Naive thymus-derived CD4-positive, alpha-beta T cell (primary cell): ENCODE measurements around the gene B3GALT4. TPM values are rescaled to one million over a fixed set of nuclear protein-coding genes. Genes with fewer than 3 reads are reported as not detected.
"Not testable (repeated sequence)": the region's sequence is repeated elsewhere in the genome, so short reads cannot be mapped to it uniquely, and the experiment has no call there.

Source experiments
- ATAC-seq: fragments of 150-1000 bp; cut with Tn5 transposase; 2 replicates; pipeline ENCODE4 v1.10.0; 2021; ENCODE audit warnings: mild to moderate bottlenecking, moderate library complexity
- CTCF ChIA-PET: fragments of 350-600 bp; sonication (Branson Sonifier 250); formaldehyde crosslinking; loops from one replicate; lab custom pipeline; 2021; ENCODE audit warnings: antibody characterized with exemption; lab: Charles Lee
- POLR2A ChIA-PET: fragments of 350-600 bp; sonication (Branson Sonifier 250); formaldehyde crosslinking; loops from one replicate; lab custom pipeline; 2021; ENCODE audit warnings: antibody characterized with exemption, inconsistent platforms; lab: Charles Lee
- DNase-seq, 9 donors: peaks; one replicate each; pipeline versions ENCODE4 v3.0.0 to v3.0.0-alpha.2; 2020 to 2022; ENCODE audit warnings: mixed read lengths in 1 of 9
- H3K27ac ChIP-seq: one replicate; pipeline ENCODE4 v1.7.0; 2013; ENCODE audit warnings: mild to moderate bottlenecking, low read depth, low read length, moderate library complexity
- H3K27me3 ChIP-seq, 2 donors: one replicate each; pipeline ENCODE4 v1.7.0; 2013; ENCODE audit warnings: low read length in 2 of 2, mild to moderate bottlenecking in 2 of 2, moderate library complexity in 2 of 2; ENCODE audit not compliant: control insufficient read depth in 2 of 2, insufficient read depth in 2 of 2
- H3K36me3 ChIP-seq, 3 experiments: 1 replicate in 2 of 3; 2 replicates in 1 of 3; pipeline ENCODE4 v1.7.0; 2013; ENCODE audit warnings: low read length in 3 of 3, mild to moderate bottlenecking in 3 of 3, moderate library complexity in 1 of 3; ENCODE audit not compliant: insufficient read depth in 3 of 3, control insufficient read depth in 2 of 3
- H3K4me1 ChIP-seq, 2 donors: one replicate each; pipeline ENCODE4 v1.7.0; 2013; ENCODE audit warnings: low read length in 2 of 2, mild to moderate bottlenecking in 2 of 2, moderate library complexity in 1 of 2; ENCODE audit not compliant: control insufficient read depth in 2 of 2, insufficient read depth in 2 of 2
- H3K4me3 ChIP-seq: 2 replicates; pipeline ENCODE4 v1.7.0; 2013; ENCODE audit warnings: mild to moderate bottlenecking, low read length
- H3K9me3 ChIP-seq, 3 experiments: 1 replicate in 2 of 3; 2 replicates in 1 of 3; pipeline ENCODE4 v1.7.0; 2013; ENCODE audit warnings: low read length in 3 of 3; ENCODE audit not compliant: control insufficient read depth in 2 of 3
- H3K27ac Mint-ChIP-seq, 9 donors: one replicate each; pipeline ENCODE4 v1.8.0; 2020 to 2022; ENCODE audit warnings: mixed read lengths in 9 of 9, mild to moderate bottlenecking in 8 of 9, moderate library complexity in 5 of 9, inconsistent platforms in 2 of 9
- H3K27me3 Mint-ChIP-seq, 5 donors: one replicate each; pipeline ENCODE4 v1.8.0; 2021 to 2022; ENCODE audit warnings: mixed read lengths in 5 of 5, mild to moderate bottlenecking in 1 of 5
- H3K36me3 Mint-ChIP-seq, 5 donors: one replicate each; pipeline ENCODE4 v1.8.0; 2020 to 2022; ENCODE audit warnings: mixed read lengths in 5 of 5, mild to moderate bottlenecking in 3 of 5, inconsistent platforms in 1 of 5
- H3K4me1 Mint-ChIP-seq, 7 donors: one replicate each; pipeline ENCODE4 v1.8.0; 2020 to 2022; ENCODE audit warnings: mixed read lengths in 7 of 7, mild to moderate bottlenecking in 3 of 7, inconsistent platforms in 1 of 7
- H3K4me3 Mint-ChIP-seq, 10 donors: one replicate each; pipeline ENCODE4 v1.8.0; 2020 to 2022; ENCODE audit warnings: mild to moderate bottlenecking in 10 of 10, mixed read lengths in 10 of 10, moderate library complexity in 6 of 10, inconsistent platforms in 2 of 10
- H3K9me3 Mint-ChIP-seq, 11 donors: one replicate each; pipeline ENCODE4 v1.8.0; 2020 to 2022; ENCODE audit warnings: mixed read lengths in 11 of 11, mild to moderate bottlenecking in 4 of 11, inconsistent platforms in 1 of 11, moderate library complexity in 1 of 11
- intact Hi-C, 2 donors: fragments of 100-400 bp; cut with micrococcal nuclease; formaldehyde crosslinking; loops; one replicate each; pipeline ENCODE4 v1.15.1; 2023
- polyA plus RNA-seq, 2 donors: library from polyadenylated mRNA; unstranded; fragments of 300-500 nt; fragmentation: Illumina TruSeq; gene quantifications; one replicate each; pipeline ENCODE4 v1.2.3, GENCODE V29; 2021
- total RNA-seq, 6 experiments: library from RNA in 5 of 6; stranded (reverse) in 5 of 6; gene quantifications; 1 replicate in 5 of 6; 2 replicates in 1 of 6; pipeline ENCODE4 v1.2.3 and lab custom pipeline; 2021 to 2026

Gene B3GALT4
- total and polyA plus RNA-seq, 7 experiments from 2014 or later, result 12.9 to 48.0 (median 18.9) TPM

DNA sequence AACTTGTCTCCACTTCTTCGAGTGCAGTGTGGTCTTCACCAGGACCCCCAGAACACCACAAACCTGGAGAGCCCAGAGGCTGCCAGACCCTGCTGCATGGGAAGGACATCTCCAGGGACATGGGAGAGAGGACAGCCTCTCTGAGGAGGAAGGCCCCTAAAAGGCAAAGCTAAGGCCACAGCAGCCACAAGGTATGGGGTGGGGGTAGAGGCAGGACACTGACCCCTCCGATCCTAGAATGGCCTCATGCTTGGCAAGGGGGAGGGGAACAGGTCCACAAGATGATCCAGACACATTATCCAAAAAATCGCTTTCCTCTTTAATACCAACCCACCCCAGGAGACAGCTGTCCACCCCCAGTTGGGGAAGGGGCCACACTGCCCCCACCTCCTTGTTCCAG is 1.9 kb downstream of the B3GALT4 start:
- POLR2A ChIA-PET, result interaction anchor here (1.0 to 7.7 kb wide), 10 partner anchors 11 to 152 kb away, joined by 3 to 123 read pairs (median 18); partner anchors contain the start of genes PFDN6, RGL2, WDR46 and ZBTB22
- H3K4me3 Mint-ChIP-seq, result peak overlapping the region; percentile 51 to 93 (median 88)
- no peak for ATAC-seq
- H3K9me3 Mint-ChIP-seq, result no peaks in the 10 kb centered on the region
- Histone ChIP-seq H3K36me3 (peaks cover 0 to 78% (median 5%) of the 10 kb centered on the region in 3 experiments), H3K9me3 (no peaks in the 10 kb centered on the region), H3K27me3 (no peaks in the 10 kb centered on the region), H3K27ac (peak overlapping the region; percentile 87), H3K4me1 (peaks cover 31 to 35% of the 10 kb centered on the region in 2 donors), H3K4me3 (no peak overlapping the region)
- H3K36me3 Mint-ChIP-seq, result peaks cover 0 to 25% (median 6%) of the 10 kb centered on the region in 5 donors
- peak overlapping the region in 7 of 9 donors; percentile 33 to 93 (median 66) for H3K27ac Mint-ChIP-seq
- CTCF ChIA-PET, result interaction anchor here (0.8 to 2.1 kb wide), 3 partner anchors 9 to 21 kb away, joined by 3 to 13 read pairs (median 5); partner anchors contain the start of genes PFDN6 and WDR46
- peaks cover 23 to 67% (median 50%) of the 10 kb centered on the region in 7 donors for H3K4me1 Mint-ChIP-seq
- no peak for DNase-seq
- intact Hi-C loops, result loop anchor here in 1 of 2 donors (10.0 kb wide), 1 partner anchor 1084 kb away; the partner anchor contains the start of genes GPSM3 and PBX2
- H3K27me3 Mint-ChIP-seq, result no peaks in the 10 kb centered on the region

GRCh38 chr6:33279257-33279695 is 2.4 kb downstream of the B3GALT4 start:
- H3K4me1 Mint-ChIP-seq, result peaks cover 20 to 62% (median 48%) of the 10 kb centered on the region in 7 donors
- no peak overlapping the region for H3K27ac ChIP-seq
- peak overlapping the region in 5 of 10 donors; percentile 2 to 93 (median 84) for H3K4me3 Mint-ChIP-seq
- peaks cover 0 to 77% (median 5%) of the 10 kb centered on the region in 3 experiments for H3K36me3 ChIP-seq
- H3K9me3 Mint-ChIP-seq, result no peaks in the 10 kb centered on the region
- intact Hi-C loops, result loop anchor here in 1 of 2 donors (10.0 kb wide), 1 partner anchor 1084 kb away; the partner anchor contains the start of genes GPSM3 and PBX2
- POLR2A ChIA-PET, result interaction anchor here (0.7 to 7.7 kb wide), 7 partner anchors 10 to 65 kb away, joined by 3 to 123 read pairs (median 28); partner anchors contain the start of genes PFDN6, RGL2, WDR46 and ZBTB22
- no peaks in the 10 kb centered on the region for H3K27me3 ChIP-seq
- H3K27me3 Mint-ChIP-seq, result no peaks in the 10 kb centered on the region
- CTCF ChIA-PET, result interaction anchor here (1.9 kb wide), 1 partner anchor 20 kb away, joined by 5 read pairs; no protein-coding TSS in a partner anchor
- H3K4me3 ChIP-seq, result no peak overlapping the region
- no peak for DNase-seq
- H3K9me3 ChIP-seq, result no peaks in the 10 kb centered on the region
- peak overlapping the region in 3 of 9 donors; percentile 25 to 63 (median 46) for H3K27ac Mint-ChIP-seq
- no peak for ATAC-seq
- H3K36me3 Mint-ChIP-seq, result peaks cover 0 to 23% (median 5%) of the 10 kb centered on the region in 5 donors
- peaks cover 26 to 30% of the 10 kb centered on the region in 2 donors for H3K4me1 ChIP-seq

- Mint-ChIP-seq H3K27me3 (no peaks in the 10 kb centered on the region), H3K4me3 (peak overlapping the region in 4 of 10 donors; percentile 35 to 52 (median 46)), H3K36me3 (peaks cover 0 to 16% (median 0%) of the 10 kb centered on the region in 5 donors), H3K4me1 (peaks cover 13 to 55% (median 40%) of the 10 kb centered on the region in 7 donors), H3K9me3 (no peaks in the 10 kb centered on the region), H3K27ac (peak overlapping the region in 4 of 9 donors; percentile 25 to 67 (median 44))
- H3K4me1 ChIP-seq, result peaks cover 18 to 24% of the 10 kb centered on the region in 2 donors
- no peak overlapping the region for H3K4me3 ChIP-seq
- CTCF ChIA-PET, result no interaction called here
- peak overlapping the region; percentile 23 for H3K27ac ChIP-seq
- H3K27me3 ChIP-seq, result no peaks in the 10 kb centered on the region
- H3K36me3 ChIP-seq, result peaks cover 0 to 77% (median 5%) of the 10 kb centered on the region in 3 experiments
- ATAC-seq (peak; percentile 22), DNase-seq (no peak)
- intact Hi-C loops, result loop anchor here in 1 of 2 donors (10.0 kb wide), 1 partner anchor 1085 kb away; the partner anchor contains the start of genes GPSM3 and PBX2
- POLR2A ChIA-PET, result interaction anchor here (0.6 to 7.7 kb wide), 5 partner anchors 8 to 31 kb away, joined by 3 to 123 read pairs (median 22); partner anchors contain the start of genes PFDN6, RGL2, RPS18 and VPS52
- no peaks in the 10 kb centered on the region for H3K9me3 ChIP-seq
Measured at GRCh38 chr6:33279971-33280511, 3.1 kb downstream of the B3GALT4 start.

DNA sequence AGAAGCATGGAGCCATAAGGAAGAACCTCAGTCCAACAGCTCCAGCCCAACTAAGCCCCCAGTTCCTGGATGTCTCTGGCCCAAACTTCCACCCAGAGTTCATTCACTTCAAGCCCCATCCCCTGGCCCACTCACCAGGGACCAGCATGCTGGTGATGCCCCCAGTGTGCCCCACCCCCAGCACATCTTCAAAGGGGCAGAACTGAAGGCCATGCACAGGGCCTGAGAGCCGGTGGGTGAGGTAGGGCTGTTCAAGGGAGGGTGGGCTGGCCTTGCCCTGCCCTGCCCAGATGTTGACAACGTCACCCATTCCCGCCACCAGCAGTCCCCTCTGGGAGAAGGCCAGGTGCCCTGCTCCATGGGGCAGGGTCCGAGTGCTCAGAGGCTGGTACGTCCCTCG is 3.6 kb downstream of the B3GALT4 start:
- ATAC-seq (no peak), DNase-seq (no peak)
- Mint-ChIP-seq H3K4me3 (peak overlapping the region in 2 of 10 donors; percentile 35 to 52), H3K27ac (peak overlapping the region in 5 of 9 donors; percentile 25 to 67 (median 40)), H3K36me3 (peaks cover 0 to 12% (median 0%) of the 10 kb centered on the region in 5 donors), H3K9me3 (no peaks in the 10 kb centered on the region), H3K4me1 (peaks cover 12 to 50% (median 36%) of the 10 kb centered on the region in 7 donors), H3K27me3 (no peaks in the 10 kb centered on the region)
- Histone ChIP-seq H3K36me3 (peaks cover 0 to 76% (median 5%) of the 10 kb centered on the region in 3 experiments), H3K9me3 (no peaks in the 10 kb centered on the region), H3K27me3 (no peaks in the 10 kb centered on the region), H3K4me1 (peaks cover 15 to 22% of the 10 kb centered on the region in 2 donors), H3K4me3 (no peak overlapping the region), H3K27ac (peak overlapping the region; percentile 32)
- ChIA-PET POLR2A (interaction anchor here (0.7 to 7.7 kb wide), 3 partner anchors 9 to 16 kb away, joined by 3 to 123 read pairs (median 22); partner anchors contain the start of genes PFDN6, RPS18, VPS52 and WDR46), CTCF (interaction anchor here (1.4 kb wide), 1 partner anchor 9 kb away, joined by 4 read pairs; the partner anchor contains the start of genes RPS18 and VPS52)
- intact Hi-C loops, result no loop called here

- H3K4me3 Mint-ChIP-seq, H3K27ac ChIP-seq, CTCF ChIA-PET, H3K27me3 Mint-ChIP-seq, DNase-seq, H3K4me3 ChIP-seq, H3K9me3 ChIP-seq, ATAC-seq, H3K9me3 Mint-ChIP-seq, H3K27me3 ChIP-seq, H3K27ac Mint-ChIP-seq: not testable (repeated sequence)
- POLR2A ChIA-PET, result interaction anchor here (5.7 kb wide), 1 partner anchor 13 kb away, joined by 51 read pairs; the partner anchor contains the start of gene RGL2
- peaks cover 4 to 16% (median 11%) of the 10 kb centered on the region in 5 donors for H3K36me3 Mint-ChIP-seq
- Histone ChIP-seq H3K4me1 (peaks cover 14 to 15% of the 10 kb centered on the region in 2 donors), H3K36me3 (peaks cover 0 to 68% (median 5%) of the 10 kb centered on the region in 3 experiments)
- H3K4me1 Mint-ChIP-seq, result peaks cover 22 to 48% (median 40%) of the 10 kb centered on the region in 7 donors
- intact Hi-C loops, result loop anchor here in 1 of 2 donors (5.0 kb wide), 1 partner anchor 83 kb away; the partner anchor contains the start of genes HSD17B8, RXRB and SLC39A7
Measured at GRCh38 chr6:33285214-33285613, 8.3 kb downstream of the B3GALT4 start.
